Activated naive CD4-positive, alpha-beta T cell treated with anti-CD3 and anti-CD28 coated beads, Interleukin-2, amount 50 U/mL, for 24 hours (primary cell): ENCODE results near the gene SPG11.
A peak's percentile ranks its signal among the peaks of the same experiment; 100 is the strongest.
"Not testable (repeated sequence)": the region's sequence is repeated elsewhere in the genome, so short reads cannot be mapped to it uniquely, and the experiment has no call there.

Experiments
- H3K27ac Mint-ChIP-seq: one replicate; pipeline ENCODE4 v1.8.0; 2021; ENCODE audit warnings: mild to moderate bottlenecking, mixed read lengths
- H3K27me3 Mint-ChIP-seq: one replicate; pipeline ENCODE4 v1.8.0; 2021; ENCODE audit warnings: mixed read lengths
- H3K36me3 Mint-ChIP-seq: one replicate; pipeline ENCODE4 v1.8.0; 2021; ENCODE audit warnings: mixed read lengths
- H3K4me1 Mint-ChIP-seq: one replicate; pipeline ENCODE4 v1.8.0; 2021; ENCODE audit warnings: mixed read lengths
- H3K4me3 Mint-ChIP-seq: one replicate; pipeline ENCODE4 v1.8.0; 2021; ENCODE audit warnings: mild to moderate bottlenecking, mixed read lengths
- H3K9me3 Mint-ChIP-seq: one replicate; pipeline ENCODE4 v1.8.0; 2021; ENCODE audit warnings: mixed read lengths

The SPG11 gene

GRCh38 chr15:44661576-44661975, 1.9 kb downstream of the SPG11 start:
- Mint-ChIP-seq H3K36me3 (peaks cover 14% of the 10 kb centered on the region), H3K27ac (peak overlapping the region; percentile 93), H3K9me3 (no peaks in the 10 kb centered on the region), H3K27me3 (no peaks in the 10 kb centered on the region), H3K4me1 (peaks cover 55% of the 10 kb centered on the region), H3K4me3 (peak overlapping the region; percentile 96)

DNA sequence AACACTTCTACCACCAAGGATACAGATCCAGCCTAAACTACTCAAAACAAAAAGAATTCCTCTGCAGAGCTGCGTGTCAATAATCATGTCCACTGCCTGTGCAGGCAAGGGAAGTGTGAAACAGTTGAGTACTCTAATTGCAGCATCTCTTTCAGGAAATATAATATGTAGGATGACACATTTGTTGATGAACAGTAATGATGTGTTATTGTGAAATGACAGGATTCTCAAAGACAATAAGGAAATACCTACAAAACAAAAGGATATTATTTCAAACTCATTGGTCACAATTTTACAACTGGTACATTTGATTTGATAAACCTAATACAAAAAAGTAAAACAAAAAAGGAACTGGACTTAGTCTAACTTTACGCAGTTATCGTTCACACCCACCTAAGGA, 4.4 kb downstream of the SPG11 start:
- Mint-ChIP-seq H3K36me3 (peaks cover 22% of the 10 kb centered on the region), H3K27ac (no peak overlapping the region), H3K4me1 (peaks cover 46% of the 10 kb centered on the region)

DNA sequence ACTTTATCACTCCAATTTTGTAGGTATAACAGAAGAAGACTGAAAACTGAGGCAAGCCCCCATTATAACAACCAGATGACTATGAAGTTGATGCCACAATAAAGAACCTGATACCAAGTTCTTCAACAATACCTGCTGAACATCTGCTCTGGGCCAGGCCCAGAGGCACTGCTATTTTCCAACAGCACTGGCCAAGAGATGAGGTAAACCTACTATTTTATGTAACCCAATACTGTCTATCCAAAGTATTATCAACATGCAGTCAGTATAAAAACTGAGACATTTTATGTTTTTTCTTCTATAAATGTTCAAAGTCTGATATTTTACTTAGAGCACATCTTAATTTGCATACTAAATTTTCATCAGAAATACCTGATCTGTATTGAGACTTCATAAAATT, 6.1 kb downstream of the SPG11 start:
- Mint-ChIP-seq H3K27ac (no peak overlapping the region), H3K9me3 (no peaks in the 10 kb centered on the region), H3K36me3 (peaks cover 24% of the 10 kb centered on the region)

More for the DNA sequence above, 4.4 kb downstream of the SPG11 start:
- no peaks in the 10 kb centered on the region for H3K9me3 Mint-ChIP-seq
- no peak overlapping the region for H3K4me3 Mint-ChIP-seq
- no peaks in the 10 kb centered on the region for H3K27me3 Mint-ChIP-seq

DNA sequence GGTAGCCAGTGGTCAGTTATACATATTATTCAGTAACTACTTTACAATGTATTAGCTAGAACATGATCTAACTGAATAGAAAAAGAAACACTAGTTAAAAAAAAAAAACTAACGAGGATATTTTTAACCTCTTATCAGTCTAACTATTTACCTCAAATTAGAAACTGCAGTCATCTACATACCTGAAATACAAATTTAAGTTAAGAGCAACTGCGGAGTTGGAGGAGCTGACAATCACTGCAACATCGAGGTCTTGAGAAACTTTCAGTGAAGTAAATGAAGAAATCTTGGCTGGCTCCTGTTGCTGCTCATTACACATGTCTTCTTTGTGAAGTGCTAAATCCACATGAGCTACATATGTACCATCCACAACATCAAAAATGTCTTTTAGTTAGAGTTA, 6.5 kb downstream of the SPG11 start:
- H3K27ac Mint-ChIP-seq = no peak overlapping the region

More for the DNA sequence above, 6.1 kb downstream of the SPG11 start:
- Mint-ChIP-seq H3K4me3 (no peak overlapping the region), H3K27me3 (no peaks in the 10 kb centered on the region), H3K4me1 (peaks cover 51% of the 10 kb centered on the region)

DNA sequence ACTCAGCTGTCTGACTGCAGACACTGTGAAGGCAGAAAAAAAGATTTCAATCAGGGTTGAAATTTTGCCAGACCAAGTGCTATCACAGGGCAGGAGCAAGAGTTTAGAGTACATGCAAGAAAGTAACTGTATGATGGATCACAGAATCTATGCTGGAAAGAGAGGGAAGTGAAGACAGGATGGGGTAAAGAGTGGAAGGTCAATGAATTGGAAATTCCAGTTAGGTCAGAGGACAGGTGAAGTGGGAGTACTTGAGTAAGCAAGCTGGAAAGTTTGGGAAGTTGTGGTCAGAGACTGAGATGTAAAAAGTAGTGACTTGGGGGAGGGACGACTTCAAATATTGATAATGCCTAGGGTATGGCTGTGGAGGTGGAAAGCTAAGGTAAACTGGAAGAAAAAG, 7.2 kb downstream of the SPG11 start:
- H3K4me3 Mint-ChIP-seq = no peak overlapping the region
- peaks cover 55% of the 10 kb centered on the region for H3K4me1 Mint-ChIP-seq
- no peaks in the 10 kb centered on the region for H3K27me3 Mint-ChIP-seq
- H3K9me3 Mint-ChIP-seq = no peaks in the 10 kb centered on the region
- H3K36me3 Mint-ChIP-seq = peaks cover 23% of the 10 kb centered on the region
- H3K27ac Mint-ChIP-seq = peak overlapping the region; percentile 1

More for the DNA sequence above, 6.5 kb downstream of the SPG11 start:
- peaks cover 24% of the 10 kb centered on the region for H3K36me3 Mint-ChIP-seq
- no peaks in the 10 kb centered on the region for H3K27me3 Mint-ChIP-seq
- no peak overlapping the region for H3K4me3 Mint-ChIP-seq
- H3K9me3 Mint-ChIP-seq = no peaks in the 10 kb centered on the region
- peaks cover 53% of the 10 kb centered on the region for H3K4me1 Mint-ChIP-seq

DNA sequence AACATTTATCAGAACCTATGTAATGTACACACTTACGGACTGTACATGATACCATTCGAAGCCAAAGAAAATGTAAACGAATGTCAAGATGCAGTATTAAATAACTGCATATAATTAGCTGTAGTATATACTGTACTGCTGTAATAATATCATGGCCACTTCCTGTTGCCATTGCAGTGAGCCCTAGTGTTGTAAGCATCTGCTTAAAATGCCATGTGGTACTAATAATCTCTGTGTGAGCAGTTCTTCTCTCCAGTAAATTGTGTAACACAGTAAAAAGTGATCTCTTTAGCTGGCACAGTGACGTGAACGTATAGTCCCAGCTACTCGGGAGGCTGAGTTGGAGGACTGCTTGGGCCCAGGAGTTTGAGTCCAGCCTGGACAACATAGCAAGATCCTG, 8.6 kb downstream of the SPG11 start:
- Mint-ChIP-seq H3K4me3 (no peak overlapping the region), H3K27ac (no peak overlapping the region), H3K27me3 (no peaks in the 10 kb centered on the region), H3K4me1 (peaks cover 50% of the 10 kb centered on the region), H3K36me3 (peaks cover 22% of the 10 kb centered on the region), H3K9me3 (no peaks in the 10 kb centered on the region)

GRCh38 chr15:44647637-44648036, 15.8 kb downstream of the SPG11 start:
- Mint-ChIP-seq H3K36me3 (peaks cover 34% of the 10 kb centered on the region), H3K4me3 (no peak overlapping the region), H3K27ac (no peak overlapping the region), H3K4me1 (peaks cover 72% of the 10 kb centered on the region), H3K27me3 (no peaks in the 10 kb centered on the region), H3K9me3 (peaks cover 5% of the 10 kb centered on the region)

- Mint-ChIP-seq H3K4me1 (peaks cover 73% of the 10 kb centered on the region), H3K27ac (no peak overlapping the region), H3K36me3 (peaks cover 34% of the 10 kb centered on the region), H3K27me3 (no peaks in the 10 kb centered on the region), H3K4me3 (no peak overlapping the region), H3K9me3 (peaks cover 5% of the 10 kb centered on the region)
These were observed 16.4 kb downstream of the SPG11 start for GRCh38 chr15:44647036-44647435.

DNA sequence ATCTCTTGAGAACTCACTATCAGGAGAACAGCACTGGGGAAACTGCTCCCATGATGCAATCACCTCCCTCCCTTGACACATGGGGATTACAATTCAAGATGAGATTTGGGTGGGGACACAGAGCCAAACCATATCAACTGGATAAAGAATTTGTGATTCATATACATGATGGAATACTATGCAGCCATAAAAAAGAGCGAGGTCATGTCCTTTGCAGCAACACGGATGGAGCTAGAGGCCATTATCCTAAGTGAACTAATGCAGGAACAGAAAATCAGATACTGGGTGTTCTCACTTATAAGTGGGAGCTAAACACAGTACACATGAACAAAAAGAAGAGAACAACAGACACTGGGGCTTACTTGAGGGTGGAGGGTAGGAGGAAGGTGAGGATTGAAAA, 17.0 kb downstream of the SPG11 start:
- Mint-ChIP-seq H3K4me3 (no peak overlapping the region), H3K9me3 (peaks cover 5% of the 10 kb centered on the region), H3K27me3 (no peaks in the 10 kb centered on the region), H3K27ac (no peak overlapping the region), H3K36me3 (peaks cover 37% of the 10 kb centered on the region), H3K4me1 (peaks cover 72% of the 10 kb centered on the region)

DNA sequence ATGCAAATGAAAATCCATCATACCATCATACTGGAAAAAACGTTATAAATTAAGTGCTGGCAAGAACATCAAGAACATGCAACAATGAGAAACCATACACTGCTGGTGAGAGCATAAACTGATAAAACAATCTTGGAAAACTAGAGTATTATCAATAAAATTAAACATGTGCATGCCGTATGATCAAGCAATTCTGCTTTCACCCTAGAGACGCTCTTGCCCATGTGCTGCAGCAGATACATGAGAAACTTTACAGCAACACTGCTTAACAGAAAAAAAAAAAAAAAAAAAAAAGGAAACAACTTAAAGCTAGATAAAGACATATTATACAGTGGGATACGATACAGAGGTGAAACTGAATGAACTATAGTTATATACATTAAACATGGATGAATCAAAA, 21.8 kb downstream of the SPG11 start:
- Mint-ChIP-seq H3K27ac (no peak overlapping the region), H3K4me3 (no peak overlapping the region), H3K9me3 (peaks cover 5% of the 10 kb centered on the region), H3K36me3 (peaks cover 29% of the 10 kb centered on the region), H3K4me1 (peaks cover 54% of the 10 kb centered on the region), H3K27me3 (no peaks in the 10 kb centered on the region)

DNA sequence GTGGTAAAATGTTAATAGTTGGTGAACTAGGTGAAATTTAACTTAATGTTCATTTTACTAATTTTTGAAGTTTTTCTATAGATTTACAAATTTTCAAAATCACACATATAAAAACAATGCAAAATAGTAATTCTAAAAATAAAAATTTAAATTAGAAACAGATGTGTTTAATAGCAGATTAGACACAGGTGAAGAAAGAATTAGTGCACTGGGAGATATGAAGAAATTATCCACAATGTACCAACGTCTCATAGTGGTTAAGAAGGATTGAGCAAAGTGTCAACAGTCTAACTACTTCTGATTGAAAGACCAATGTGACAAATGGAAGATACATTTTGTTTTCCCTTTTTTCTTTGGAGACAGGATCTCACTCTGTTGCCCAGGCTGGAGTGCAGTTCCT, 26.5 kb downstream of the SPG11 start:
- Mint-ChIP-seq H3K27me3 (no peaks in the 10 kb centered on the region), H3K9me3 (no peaks in the 10 kb centered on the region), H3K4me1 (peaks cover 30% of the 10 kb centered on the region), H3K36me3 (peaks cover 17% of the 10 kb centered on the region), H3K4me3 (no peak overlapping the region), H3K27ac (no peak overlapping the region)

DNA sequence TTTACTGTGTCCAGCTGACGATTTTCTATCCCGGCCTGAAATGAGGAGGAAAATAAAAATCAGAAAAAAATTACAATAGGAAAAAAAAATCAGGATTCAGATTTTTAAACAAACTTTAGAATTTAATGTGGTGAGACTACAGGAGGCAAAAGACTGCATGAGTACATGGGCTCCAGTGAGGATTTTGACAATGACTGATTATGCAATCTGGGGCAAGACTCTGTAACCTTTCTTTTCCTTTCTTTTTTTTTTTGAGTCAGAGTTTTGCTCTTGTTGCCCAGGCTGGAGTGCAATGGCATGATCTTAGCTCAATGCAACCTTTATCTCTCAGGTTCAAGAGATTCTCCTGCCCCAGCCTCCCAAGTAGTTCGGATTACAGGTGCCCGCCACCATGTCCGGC, 29.9 kb downstream of the SPG11 start:
- peak overlapping the region; percentile 99 for H3K27ac Mint-ChIP-seq
- peaks cover 18% of the 10 kb centered on the region for H3K36me3 Mint-ChIP-seq
- no peaks in the 10 kb centered on the region for H3K9me3 Mint-ChIP-seq
- peaks cover 22% of the 10 kb centered on the region for H3K4me1 Mint-ChIP-seq
- no peaks in the 10 kb centered on the region for H3K27me3 Mint-ChIP-seq
- peak overlapping the region; percentile 90 for H3K4me3 Mint-ChIP-seq

- H3K36me3 Mint-ChIP-seq = peaks cover 28% of the 10 kb centered on the region
- not testable (repeated sequence) for H3K27ac Mint-ChIP-seq, H3K9me3 Mint-ChIP-seq, H3K27me3 Mint-ChIP-seq, H3K4me3 Mint-ChIP-seq
- peaks cover 26% of the 10 kb centered on the region for H3K4me1 Mint-ChIP-seq
These were observed 38.2 kb downstream of the SPG11 start for GRCh38 chr15:44625286-44625685.

DNA sequence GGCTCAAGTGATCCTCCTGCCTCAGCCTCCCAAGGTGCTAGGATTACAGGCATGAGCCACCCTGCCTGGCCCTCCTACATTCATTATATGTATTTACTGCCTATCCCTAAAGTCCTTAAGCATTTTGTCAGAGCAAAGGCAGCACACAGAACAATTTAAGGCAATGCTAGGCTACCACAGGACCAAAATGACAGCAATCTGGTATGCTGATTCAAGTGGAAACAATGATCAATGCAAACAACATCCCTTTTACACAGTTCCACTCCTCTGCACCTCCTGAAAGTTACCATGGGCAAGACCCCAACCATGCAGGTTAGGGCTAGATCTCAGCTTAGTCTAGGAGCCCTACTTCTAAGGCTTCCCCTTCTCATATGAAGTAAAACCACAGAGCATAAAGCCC, 40.3 kb downstream of the SPG11 start:
- Mint-ChIP-seq H3K36me3 (peaks cover 23% of the 10 kb centered on the region), H3K27me3 (no peaks in the 10 kb centered on the region), H3K9me3 (no peaks in the 10 kb centered on the region)

GRCh38 chr15:44620081-44620480, 43.4 kb downstream of the SPG11 start:
- H3K9me3 Mint-ChIP-seq = no peaks in the 10 kb centered on the region
- no peak overlapping the region for H3K4me3 Mint-ChIP-seq
- H3K27ac Mint-ChIP-seq = no peak overlapping the region
- H3K36me3 Mint-ChIP-seq = peaks cover 8% of the 10 kb centered on the region
- no peaks in the 10 kb centered on the region for H3K27me3 Mint-ChIP-seq
- peaks cover 13% of the 10 kb centered on the region for H3K4me1 Mint-ChIP-seq

More for the DNA sequence above, 40.3 kb downstream of the SPG11 start:
- no peak overlapping the region for H3K4me3 Mint-ChIP-seq
- peak overlapping the region; percentile 53 for H3K27ac Mint-ChIP-seq
- peaks cover 26% of the 10 kb centered on the region for H3K4me1 Mint-ChIP-seq

DNA sequence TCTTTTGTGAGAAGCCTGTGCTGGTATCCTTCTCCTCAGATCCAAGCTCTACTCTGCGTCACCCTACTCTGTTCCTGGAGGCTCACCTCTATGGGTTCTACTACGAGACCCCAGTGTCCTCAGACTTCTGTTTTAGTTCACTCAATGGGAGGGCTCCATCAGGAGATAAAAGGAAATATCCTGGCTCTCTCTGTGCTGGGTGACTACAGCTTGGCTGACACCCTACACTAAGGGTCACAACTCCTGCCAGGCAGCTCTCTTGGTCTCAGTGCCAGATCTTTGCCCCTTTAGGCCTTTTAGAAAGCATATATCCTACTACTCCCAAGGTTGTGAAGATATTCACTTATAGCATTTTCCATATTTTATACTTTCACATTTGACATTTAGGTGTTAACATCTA, 46.5 kb downstream of the SPG11 start:
- H3K4me1 Mint-ChIP-seq = peaks cover 3% of the 10 kb centered on the region
- H3K27ac Mint-ChIP-seq = no peak overlapping the region
- no peaks in the 10 kb centered on the region for H3K9me3 Mint-ChIP-seq
- no peak overlapping the region for H3K4me3 Mint-ChIP-seq
- H3K36me3 Mint-ChIP-seq = peaks cover 10% of the 10 kb centered on the region
- H3K27me3 Mint-ChIP-seq = no peaks in the 10 kb centered on the region

- H3K4me3 Mint-ChIP-seq = no peak overlapping the region
- no peaks in the 10 kb centered on the region for H3K27me3 Mint-ChIP-seq
- H3K4me1 Mint-ChIP-seq = no peaks in the 10 kb centered on the region
- peaks cover 21% of the 10 kb centered on the region for H3K36me3 Mint-ChIP-seq
- H3K9me3 Mint-ChIP-seq = no peaks in the 10 kb centered on the region
- H3K27ac Mint-ChIP-seq = peak overlapping the region; percentile 78
These were observed 56.7 kb downstream of the SPG11 start for GRCh38 chr15:44606740-44607139.
